Stimulated activated CD8-positive, alpha-beta memory T cell treated with anti-CD3 and anti-CD28 coated beads, Interleukin-4, amount 100 ng/mL, for 1 hour (primary cell): ENCODE data around the gene C13orf42.

Experiments used
- DNase-seq, 2 donors: peaks; one replicate each; pipeline ENCODE4 v3.0.0-alpha.2; 2020; ENCODE audit warnings: low read depth in 2 of 2, low spot score in 1 of 2

Gene C13orf42

GRCh38 chr13:51111174-51111573 lies at the start of gene C13orf42:
TSS of gene C13orf42 (minus strand) at chr13:51111274. CDS start at chr13:51111209, 65 bp downstream.
- no peak for DNase-seq

GRCh38 chr13:51158880-51159518 lies 47.9 kb upstream of the C13orf42 start:
- no peak for DNase-seq

DNA sequence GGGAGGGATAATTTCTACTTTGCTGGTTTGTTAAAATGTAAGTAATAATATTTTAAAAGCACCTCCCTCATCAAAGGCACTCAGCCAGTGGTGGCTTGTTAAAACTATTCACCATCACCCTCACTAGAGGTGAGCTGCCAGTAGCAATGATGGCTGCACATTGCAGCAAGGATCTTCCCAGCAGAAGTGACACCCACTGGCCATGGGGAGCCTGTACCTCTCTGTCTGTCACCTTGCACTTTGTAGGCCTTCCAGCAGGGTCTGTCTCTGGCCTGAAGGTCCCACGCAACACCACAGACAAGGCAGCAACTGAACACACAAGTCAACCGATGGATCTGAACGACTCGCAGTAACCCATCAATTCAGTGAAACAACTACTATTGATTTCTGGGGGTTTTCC lies 47.3 kb upstream of the C13orf42 start:
- DNase-seq, result no peak

DNA sequence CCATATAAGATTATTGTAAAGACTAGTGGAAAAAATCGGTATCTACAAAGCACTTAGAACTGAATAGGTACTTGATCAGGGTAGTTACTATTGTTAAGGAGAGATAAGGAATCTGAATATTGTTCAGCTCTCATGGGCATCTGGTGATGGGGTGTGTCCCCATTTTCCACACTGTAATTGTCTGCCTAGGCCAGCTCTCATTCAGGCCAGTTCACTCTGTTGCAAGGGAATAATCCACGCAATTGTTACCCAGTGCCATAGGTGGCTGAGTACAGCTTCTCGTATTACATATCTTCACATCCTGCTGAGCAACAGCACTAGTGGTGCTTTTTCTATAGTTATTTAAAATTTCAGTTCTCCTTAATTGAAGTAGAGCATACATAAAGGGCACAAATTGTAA lies 45.6 kb upstream of the C13orf42 start:
- no peak for DNase-seq

DNA sequence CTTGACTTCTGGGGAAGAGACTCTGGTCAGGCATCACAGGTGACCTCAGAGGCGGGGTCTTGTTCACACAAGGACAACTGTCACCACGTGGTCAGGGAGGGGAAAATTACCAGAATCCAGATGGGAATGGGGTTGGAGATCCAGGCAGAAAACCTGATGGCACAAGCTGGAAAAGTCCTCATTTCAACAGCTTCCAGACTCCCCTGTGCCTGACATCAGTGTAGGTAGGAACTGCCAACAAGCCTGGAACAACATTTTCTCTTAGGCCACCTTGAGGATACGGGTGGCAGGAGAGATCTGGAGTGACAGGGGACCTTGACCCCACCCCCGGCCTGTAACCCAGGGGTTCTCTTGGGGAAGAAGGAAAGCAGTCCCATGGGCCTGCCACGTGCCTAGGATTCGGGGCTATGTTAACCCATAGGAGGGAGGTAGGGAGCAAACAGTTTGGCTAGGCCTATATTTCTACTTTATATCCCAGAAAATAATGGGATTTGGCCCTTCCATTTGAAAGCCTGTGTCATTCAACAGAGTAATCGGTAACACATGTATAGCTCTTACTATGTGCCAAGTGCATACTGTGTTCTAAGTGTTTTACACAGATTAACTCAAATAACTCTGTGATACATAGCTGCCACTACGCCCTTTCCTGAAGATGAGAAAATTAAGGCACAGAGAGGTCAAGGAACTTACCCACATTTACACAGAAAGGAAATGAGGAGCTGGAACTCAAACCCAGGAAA lies 44.9 kb upstream of the C13orf42 start:
- no peak for DNase-seq

DNA sequence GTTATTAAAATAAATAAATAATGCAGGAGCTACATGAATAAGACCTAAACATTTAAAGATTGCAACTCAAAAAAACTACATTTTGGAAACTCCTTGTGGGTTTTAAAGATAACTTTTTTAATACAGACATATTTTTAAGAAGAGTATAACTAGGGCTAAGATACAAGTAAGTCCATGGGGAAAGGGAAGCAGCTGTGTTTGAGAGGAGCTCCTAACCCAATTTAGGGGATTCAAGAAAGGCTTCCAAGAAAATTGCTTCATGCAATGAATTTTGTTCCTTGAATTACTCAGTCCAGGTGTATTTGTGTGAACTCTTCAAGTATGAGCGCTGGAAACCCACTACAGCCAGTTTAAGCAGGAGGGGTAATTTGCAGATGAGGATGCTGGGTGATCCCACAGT lies 44.1 kb upstream of the C13orf42 start:
- DNase-seq, result no peak

GRCh38 chr13:51154029-51154555 lies 43.0 kb upstream of the C13orf42 start:
- no peak for DNase-seq

DNA sequence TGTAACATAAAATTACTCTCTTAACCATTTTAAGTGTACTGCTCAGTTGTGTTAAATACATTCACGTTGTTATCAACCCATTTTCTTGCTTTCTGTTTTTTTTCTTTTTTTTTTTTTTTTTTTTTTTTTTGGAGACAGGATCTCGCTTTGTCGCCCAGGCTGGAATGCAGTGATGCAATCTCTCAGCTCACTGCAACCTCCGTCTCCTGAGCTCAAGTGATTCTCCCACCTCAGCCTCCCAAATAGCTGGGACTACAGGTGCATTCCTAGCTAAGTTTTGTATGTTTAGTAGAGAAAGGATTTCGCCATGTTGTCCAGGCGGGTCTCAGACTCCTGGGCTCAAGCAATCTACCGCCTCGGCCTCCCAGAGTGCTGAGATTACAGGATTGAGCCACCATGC lies 42.5 kb upstream of the C13orf42 start:
- DNase-seq, result no peak

- DNase-seq, result no peak
Observed at GRCh38 chr13:51152701-51153100, 41.6 kb upstream of the C13orf42 start.

- no peak for DNase-seq
Observed at GRCh38 chr13:51151463-51151862, 40.4 kb upstream of the C13orf42 start.

DNA sequence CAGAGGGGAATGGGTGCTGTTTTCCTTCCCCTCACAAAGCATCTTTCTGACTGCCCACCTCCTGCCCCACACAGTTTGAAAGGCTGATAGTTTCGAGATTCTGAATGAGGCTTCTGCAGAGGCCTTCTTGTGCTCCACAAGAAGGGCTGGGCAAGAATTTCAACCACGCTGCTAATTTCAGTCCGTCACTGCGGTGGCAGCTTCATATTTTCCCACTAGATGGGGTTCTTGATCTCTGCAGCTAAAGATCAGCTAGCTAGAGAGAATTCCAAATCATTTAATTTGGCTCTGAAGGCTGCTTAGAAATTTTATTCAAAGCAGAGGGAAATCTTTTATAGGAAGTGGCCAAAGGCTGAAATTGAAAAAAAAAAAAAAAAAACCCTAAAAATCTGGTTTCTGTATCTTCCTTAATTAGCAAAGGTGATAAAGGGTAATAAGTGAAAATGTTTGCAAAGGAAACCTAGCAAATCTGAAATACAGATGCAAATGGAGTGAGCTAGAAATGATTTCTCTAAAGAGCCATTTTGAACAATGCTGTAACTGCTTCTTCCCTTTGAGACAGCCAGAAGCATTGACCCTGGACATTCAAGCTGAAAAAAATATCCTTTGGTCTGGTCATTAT lies 38.0 kb upstream of the C13orf42 start:
- DNase-seq, result no peak

DNA sequence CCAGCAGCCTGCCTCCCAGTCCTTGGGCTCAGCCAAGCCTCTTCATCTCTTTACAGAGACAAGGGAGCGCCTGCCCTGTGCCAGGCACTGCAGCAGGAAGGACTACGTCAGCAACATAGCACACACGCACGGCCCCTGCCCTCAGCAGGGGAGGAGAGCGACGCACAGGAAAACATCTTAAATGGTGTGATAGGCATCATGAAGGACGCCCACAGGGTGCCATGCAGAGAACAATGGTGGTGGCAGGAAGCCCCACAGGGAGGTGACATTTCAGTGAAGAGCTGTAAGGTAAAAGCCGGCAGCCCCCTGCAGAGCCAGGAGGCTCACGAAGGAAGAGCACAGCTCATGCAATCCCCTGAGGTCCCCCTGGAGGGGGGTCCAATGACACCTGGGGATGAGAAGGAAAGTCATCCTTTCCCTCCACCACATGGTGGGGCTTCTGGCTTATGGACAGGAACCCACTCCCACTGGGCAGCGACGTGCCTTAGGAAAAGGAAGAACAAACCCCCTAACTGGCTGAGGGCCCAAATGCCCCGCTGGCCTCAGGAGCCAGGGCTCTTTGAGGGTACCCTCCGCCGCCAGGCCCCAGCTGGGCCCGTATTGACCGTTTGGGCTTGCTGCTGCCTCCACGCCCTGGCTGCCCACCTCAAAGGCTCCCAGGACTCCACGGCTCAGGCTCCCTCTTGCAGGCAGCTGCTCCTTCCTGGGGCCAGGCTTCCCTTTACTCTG lies 37.3 kb upstream of the C13orf42 start:
- DNase-seq, result no peak

DNA sequence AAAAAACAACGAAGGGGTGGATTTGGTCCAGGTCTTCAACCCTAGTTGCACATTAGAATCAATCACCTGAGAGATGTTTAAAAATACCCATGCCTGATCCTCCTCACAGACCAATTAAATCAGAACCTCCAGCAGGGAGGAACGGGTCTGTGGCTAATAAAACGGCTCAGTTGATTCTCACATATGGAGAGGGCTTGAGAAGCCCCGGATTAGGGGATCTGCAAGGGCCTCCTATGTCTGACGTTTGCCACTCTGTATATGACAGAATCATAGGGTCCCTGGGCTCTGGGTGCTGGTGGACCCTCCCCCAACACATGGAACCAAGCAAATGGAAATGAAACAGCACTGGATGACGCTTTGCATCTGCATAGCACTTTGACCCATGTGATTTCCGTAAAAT lies 36.7 kb upstream of the C13orf42 start:
- no peak for DNase-seq

GRCh38 chr13:51146667-51147066 lies 35.6 kb upstream of the C13orf42 start:
- no peak for DNase-seq

- no peak for DNase-seq
Observed at GRCh38 chr13:51137250-51137649, 26.2 kb upstream of the C13orf42 start.

- DNase-seq, result no peak
Observed at GRCh38 chr13:51136276-51136980, 25.4 kb upstream of the C13orf42 start.

- no peak for DNase-seq
Observed at GRCh38 chr13:51134763-51135365, 23.8 kb upstream of the C13orf42 start.

DNA sequence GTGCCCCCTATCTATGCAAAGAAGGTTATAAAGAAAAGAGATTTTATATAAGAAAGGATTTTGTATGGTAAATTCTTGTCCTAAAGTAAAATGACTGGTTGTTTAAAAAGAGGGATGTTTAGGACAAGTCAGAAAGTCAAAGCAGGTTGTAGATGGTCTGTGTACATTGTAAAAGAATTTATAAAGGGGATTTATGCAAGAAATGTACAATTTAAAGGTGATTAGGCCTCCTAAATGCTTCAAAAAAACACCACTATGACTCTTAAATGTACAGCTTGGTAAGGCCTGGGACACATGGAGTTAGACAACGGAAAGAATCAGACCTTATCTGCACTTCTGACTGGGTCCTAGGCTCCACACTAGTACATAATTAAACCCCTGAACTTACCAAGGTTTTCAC lies 19.3 kb upstream of the C13orf42 start:
- no peak for DNase-seq

DNA sequence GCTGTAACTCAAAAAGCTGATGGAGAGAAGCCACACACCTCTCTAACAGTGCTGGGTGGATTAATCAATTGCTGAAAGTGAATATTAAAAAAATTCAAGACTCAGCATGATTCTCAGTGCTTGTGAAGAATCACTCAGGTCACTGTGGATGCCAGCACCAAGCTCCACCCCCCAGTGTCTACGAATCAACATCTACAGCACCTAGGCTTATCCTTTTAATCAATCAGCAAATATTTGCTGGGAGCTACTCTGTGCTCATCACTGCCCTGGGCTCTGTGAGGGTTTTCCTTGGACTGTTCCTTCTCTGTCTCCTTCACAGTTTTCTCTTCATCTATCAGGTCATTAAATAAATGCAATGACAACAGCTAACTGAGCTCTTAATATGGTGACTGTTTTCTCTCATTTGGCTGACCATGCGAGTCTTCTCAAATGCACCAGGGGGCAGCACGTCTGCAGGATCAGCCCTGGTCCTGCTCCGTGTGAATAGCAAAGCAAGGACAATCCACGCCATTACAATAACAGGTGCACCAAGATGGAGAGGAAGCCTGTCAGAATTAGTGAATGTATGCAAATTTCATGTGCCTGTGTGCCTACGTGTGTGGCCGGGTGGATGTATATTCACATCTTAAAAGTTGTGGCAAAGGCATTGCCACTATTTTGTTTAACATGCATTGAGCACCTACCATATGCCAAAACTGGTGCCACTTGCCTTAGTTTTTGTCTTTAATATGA lies 14.6 kb upstream of the C13orf42 start:
- DNase-seq, result peak in 1 of 2 donors; percentile 10
